GM13977 (cell line): ENCODE measurements around the gene ZRANB3.

Source experiments
- DNase-seq: peaks from one replicate; pipeline ENCODE4 v3.0.0; 2012; ENCODE audit warnings: low spot score
- CTCF ChIP-seq: IDR thresholded peaks from 2 replicates; pipeline ENCODE4 v1.5.1; 2012; ENCODE audit warnings: mild to moderate bottlenecking, control low read depth; ENCODE audit not compliant: insufficient read depth; ENCODE audit errors: extremely low read depth, missing control alignments
- in situ Hi-C: fragments of 300-500 bp; cut with MboI; formaldehyde crosslinking; loops from one replicate; pipeline ENCODE4 v1.12.0; 2022; ENCODE audit warnings: low sequenced_read_pairs, low pct_unique_long_range_greater_than_20kb, mixed read lengths, inconsistent platforms; ENCODE audit not compliant: unreplicated experiment

Gene ZRANB3

GRCh38 chr2:135182190-135182589 lies 348.8 kb downstream of the ZRANB3 start:
- in situ Hi-C loops: no loop called here
- no peak for DNase-seq
- TF ChIP-seq CTCF: no peak

GRCh38 chr2:135179689-135180088 lies 351.3 kb downstream of the ZRANB3 start:
- in situ Hi-C loops: no loop called here
- TF ChIP-seq CTCF: no peak
- no peak for DNase-seq

GRCh38 chr2:135175177-135175576 lies 355.8 kb downstream of the ZRANB3 start:
- in situ Hi-C loops: no loop called here
- no peak for TF ChIP-seq CTCF
- no peak for DNase-seq

DNA sequence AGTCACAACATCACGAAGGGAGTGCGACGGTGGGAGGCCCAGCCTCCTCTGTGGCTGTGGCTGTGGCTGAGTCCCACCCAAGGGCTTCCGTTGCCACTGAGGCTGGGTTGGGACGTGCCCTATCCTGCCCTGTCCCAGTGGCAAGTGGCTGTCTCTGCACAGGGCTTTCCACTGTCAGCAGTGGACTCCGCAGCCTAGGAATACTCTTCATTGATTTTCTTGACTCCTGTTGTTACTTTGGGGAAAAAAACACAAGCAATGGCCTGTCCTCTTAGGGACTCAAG lies 356.3 kb downstream of the ZRANB3 start:
- in situ Hi-C loops: no loop called here
- TF ChIP-seq CTCF: no peak
- no peak for DNase-seq

DNA sequence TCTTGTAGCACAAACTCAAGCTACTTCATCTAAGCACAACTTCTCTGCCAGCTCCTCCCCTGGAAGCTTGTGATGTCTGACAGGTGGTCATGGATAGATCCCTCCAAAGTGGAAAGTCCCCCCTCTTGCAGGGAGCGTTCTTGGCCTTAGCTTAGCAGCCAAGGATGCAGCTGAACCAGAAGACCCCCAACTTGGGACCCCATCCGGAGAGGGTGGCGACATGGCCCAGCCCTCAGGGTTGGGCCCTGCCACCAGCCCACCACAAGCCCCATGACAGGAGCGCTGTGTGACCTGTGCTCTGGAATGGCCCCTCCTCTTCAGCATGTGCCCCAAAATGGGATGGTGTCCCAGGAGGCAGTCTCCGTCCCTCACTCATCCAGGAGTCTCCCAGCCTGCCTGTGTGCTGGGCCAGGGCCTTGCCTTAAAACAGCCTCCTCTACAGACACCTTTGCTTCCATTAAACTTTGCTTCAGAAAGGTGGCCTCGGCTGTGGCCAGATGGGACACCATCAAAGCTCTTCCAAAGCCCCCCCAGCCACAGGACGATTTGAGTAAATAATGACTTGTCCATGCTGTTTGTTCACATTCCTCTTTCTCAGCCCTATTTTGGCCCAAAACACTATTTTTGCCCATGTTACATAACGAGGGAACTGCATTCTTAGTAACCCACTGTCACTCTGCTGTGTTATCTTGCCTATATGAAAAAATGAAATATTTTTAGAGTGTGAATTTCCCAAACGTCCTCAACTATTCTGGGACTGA lies 356.8 kb downstream of the ZRANB3 start:
- in situ Hi-C loops: no loop called here
- no peak for DNase-seq
- TF ChIP-seq CTCF: no peak

GRCh38 chr2:135169900-135170753 lies 360.9 kb downstream of the ZRANB3 start:
- in situ Hi-C loops: no loop called here

More at GRCh38 chr2:135169900-135170753, 360.9 kb downstream of the ZRANB3 start:
- no peak for TF ChIP-seq CTCF
- no peak for DNase-seq
